ENCODE measurements around the gene JTB.

Gene JTB

DNA sequence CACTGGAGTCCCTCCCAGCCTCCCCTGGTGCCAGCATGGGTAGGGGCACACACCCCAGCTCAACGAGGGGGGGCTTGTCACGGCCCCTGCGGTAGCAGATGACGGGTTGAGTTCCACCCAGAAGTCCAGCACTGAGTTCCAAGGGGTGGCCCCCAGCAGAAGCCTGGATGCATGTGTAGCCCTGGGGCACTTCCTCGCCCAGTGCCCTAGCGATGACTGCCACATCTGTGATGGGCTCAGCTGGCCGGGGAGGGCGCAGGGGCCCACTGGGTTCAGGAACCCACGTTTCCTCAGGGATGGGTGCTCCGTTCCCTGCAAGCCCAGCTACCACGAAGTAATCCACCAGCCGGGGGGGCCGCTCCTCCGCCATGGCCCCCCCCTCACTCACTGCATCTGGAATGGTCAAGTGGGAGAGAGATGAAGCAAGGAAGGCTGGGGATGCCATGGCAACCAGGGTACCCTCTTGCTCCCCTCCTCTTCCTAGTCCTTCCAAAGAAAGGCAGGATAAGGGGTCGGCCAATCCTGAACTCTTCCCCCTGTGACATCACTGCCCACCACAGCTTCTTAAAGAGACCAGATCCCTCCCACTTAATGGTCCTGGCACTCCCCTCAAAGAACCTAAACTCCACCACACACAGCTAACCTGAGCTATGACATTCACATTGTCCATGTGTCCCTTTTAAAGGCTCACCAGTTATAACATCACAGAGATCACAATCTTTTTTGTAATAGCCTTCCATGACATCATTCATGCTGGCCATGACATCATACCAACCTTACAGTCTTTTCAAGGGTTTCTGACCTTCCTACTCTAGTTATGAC lies 33.3 kb downstream of the JTB start:
- no peak overlapping the region for H3K4ac ChIP-seq (ENCODE audit: low read depth, low read length)
- H3K36me3 ChIP-seq (ENCODE audit: control insufficient read depth in 1 of 2, insufficient read depth in 2 of 2, low read length in 2 of 2), result peaks cover 54 to 59% of the 10 kb centered on the region in 2 experiments
- peaks cover 9% of the 10 kb centered on the region for H3K79me1 ChIP-seq (ENCODE audit: low read length)
- H3K4me1 ChIP-seq (ENCODE audit: control insufficient read depth in 1 of 2, insufficient read depth in 2 of 2, low read length in 2 of 2), result peaks cover 4 to 9% of the 10 kb centered on the region in 2 experiments
- H3K4me2 ChIP-seq (ENCODE audit: low read length), result no peak overlapping the region
- no peak overlapping the region for H3K27ac ChIP-seq (ENCODE audit: low read depth, low read length)
- H2AFZ ChIP-seq (ENCODE audit: insufficient read depth, low read length, poor library complexity), result no peak overlapping the region
- no peak overlapping the region for H3K9ac ChIP-seq (ENCODE audit: low read length)
- no peaks in the 10 kb centered on the region for H3K27me3 ChIP-seq (ENCODE audit: insufficient read depth, low read length)
- no peak overlapping the region for H3K14ac ChIP-seq (ENCODE audit: low read length)
- H4K8ac ChIP-seq (ENCODE audit: low read depth, low read length), result no peak overlapping the region
- no peak overlapping the region for H2BK12ac ChIP-seq (ENCODE audit: low read length)
- no peak overlapping the region for H4K12ac ChIP-seq (ENCODE audit: low read depth, low read length)
- peaks cover 10% of the 10 kb centered on the region for H3K79me2 ChIP-seq (ENCODE audit: control insufficient read depth, insufficient read depth, low read length, poor library complexity)
- H3K4me3 ChIP-seq (ENCODE audit: low read depth, low read length), result no peak overlapping the region
- peak in 1 of 2 donors; percentile 36 for DNase-seq
- H2BK120ac ChIP-seq (ENCODE audit: insufficient read depth, low read length, poor library complexity), result no peak overlapping the region
- no peak overlapping the region for H2AK5ac ChIP-seq (ENCODE audit: low read length)
- H3K18ac ChIP-seq (ENCODE audit: low read length), result no peak overlapping the region
- no peak overlapping the region for H3K23ac ChIP-seq (ENCODE audit: low read length)
- no CpG with 5 or more reads among the region's 15 CpGs for WGBS (ENCODE audit: extremely low coverage, insufficient coverage, insufficient read length)
- peaks cover 1% of the 10 kb centered on the region for H3K9me3 ChIP-seq (ENCODE audit: insufficient read depth, low read depth, low read length)
- H2BK5ac ChIP-seq (ENCODE audit: low read depth, low read length, poor library complexity), result no peak overlapping the region
- no peak overlapping the region for H4K91ac ChIP-seq (ENCODE audit: low read depth, low read length)

DNA sequence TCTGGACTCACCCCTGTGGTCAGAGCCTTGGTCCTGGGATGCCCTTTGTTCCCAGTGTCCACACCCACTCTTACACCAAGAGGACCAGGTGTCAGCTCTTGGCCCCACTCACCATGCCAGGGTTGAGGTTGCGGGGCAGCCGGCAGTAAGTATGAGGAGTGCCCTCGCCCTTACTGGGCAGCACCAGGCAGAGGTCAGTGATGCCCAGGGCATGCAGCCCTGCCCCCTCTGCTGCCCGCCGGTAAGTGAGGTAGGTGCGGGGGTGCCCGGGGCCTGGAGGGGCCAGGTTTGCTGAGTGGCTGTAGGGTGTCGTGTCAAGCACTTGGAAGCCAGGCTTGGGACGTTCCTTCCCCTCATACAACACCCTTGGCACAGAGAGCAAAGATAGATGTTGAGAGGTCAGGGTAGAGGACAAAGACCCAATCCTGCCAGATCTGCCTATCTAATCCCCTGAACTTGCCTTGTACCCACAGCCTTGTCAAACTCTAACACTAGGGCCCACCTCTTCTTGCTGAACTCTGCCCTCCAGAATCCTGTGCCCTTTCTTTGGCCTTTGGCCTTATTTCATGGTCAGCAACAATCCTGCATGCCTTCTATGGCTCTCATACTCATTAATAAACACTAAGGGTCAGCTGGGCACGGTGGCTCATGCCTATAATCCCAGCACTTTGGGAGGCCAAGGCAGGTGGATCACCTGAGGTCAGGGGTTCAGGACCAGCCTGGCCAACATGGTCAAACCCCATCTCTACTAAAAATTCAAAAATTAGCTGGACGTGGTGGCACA lies 34.5 kb downstream of the JTB start:
- Histone ChIP-seq H3K4ac (ENCODE audit: low read depth, low read length) (no peak overlapping the region), H3K79me1 (ENCODE audit: low read length) (peaks cover 9% of the 10 kb centered on the region), H2BK12ac (ENCODE audit: low read length) (no peak overlapping the region), H3K9ac (ENCODE audit: low read length) (no peak overlapping the region), H3K79me2 (ENCODE audit: control insufficient read depth, insufficient read depth, low read length, poor library complexity) (peaks cover 10% of the 10 kb centered on the region), H3K4me1 (ENCODE audit: control insufficient read depth in 1 of 2, insufficient read depth in 2 of 2, low read length in 2 of 2) (peaks cover 4 to 9% of the 10 kb centered on the region in 2 experiments), H3K9me3 (ENCODE audit: insufficient read depth, low read depth, low read length) (peaks cover 1% of the 10 kb centered on the region), H4K91ac (ENCODE audit: low read depth, low read length) (no peak overlapping the region), H2AFZ (ENCODE audit: insufficient read depth, low read length, poor library complexity) (no peak overlapping the region), H3K18ac (ENCODE audit: low read length) (no peak overlapping the region), H3K36me3 (ENCODE audit: control insufficient read depth in 1 of 2, insufficient read depth in 2 of 2, low read length in 2 of 2) (peaks cover 45 to 52% of the 10 kb centered on the region in 2 experiments), H3K23ac (ENCODE audit: low read length) (no peak overlapping the region), H3K4me2 (ENCODE audit: low read length) (no peak overlapping the region), H2BK120ac (ENCODE audit: insufficient read depth, low read length, poor library complexity) (no peak overlapping the region), H3K4me3 (ENCODE audit: low read depth, low read length) (peak overlapping the region; percentile 42), H3K27me3 (ENCODE audit: insufficient read depth, low read length) (no peaks in the 10 kb centered on the region), H3K14ac (ENCODE audit: low read length) (no peak overlapping the region), H2AK5ac (ENCODE audit: low read length) (no peak overlapping the region), H4K12ac (ENCODE audit: low read depth, low read length) (no peak overlapping the region), H4K8ac (ENCODE audit: low read depth, low read length) (no peak overlapping the region), H3K27ac (ENCODE audit: low read depth, low read length) (no peak overlapping the region), H2BK5ac (ENCODE audit: low read depth, low read length, poor library complexity) (no peak overlapping the region)
- WGBS (ENCODE audit: extremely low coverage, insufficient coverage, insufficient read length), result no CpG with 5 or more reads among the region's 11 CpGs
- DNase-seq, result no peak

DNA sequence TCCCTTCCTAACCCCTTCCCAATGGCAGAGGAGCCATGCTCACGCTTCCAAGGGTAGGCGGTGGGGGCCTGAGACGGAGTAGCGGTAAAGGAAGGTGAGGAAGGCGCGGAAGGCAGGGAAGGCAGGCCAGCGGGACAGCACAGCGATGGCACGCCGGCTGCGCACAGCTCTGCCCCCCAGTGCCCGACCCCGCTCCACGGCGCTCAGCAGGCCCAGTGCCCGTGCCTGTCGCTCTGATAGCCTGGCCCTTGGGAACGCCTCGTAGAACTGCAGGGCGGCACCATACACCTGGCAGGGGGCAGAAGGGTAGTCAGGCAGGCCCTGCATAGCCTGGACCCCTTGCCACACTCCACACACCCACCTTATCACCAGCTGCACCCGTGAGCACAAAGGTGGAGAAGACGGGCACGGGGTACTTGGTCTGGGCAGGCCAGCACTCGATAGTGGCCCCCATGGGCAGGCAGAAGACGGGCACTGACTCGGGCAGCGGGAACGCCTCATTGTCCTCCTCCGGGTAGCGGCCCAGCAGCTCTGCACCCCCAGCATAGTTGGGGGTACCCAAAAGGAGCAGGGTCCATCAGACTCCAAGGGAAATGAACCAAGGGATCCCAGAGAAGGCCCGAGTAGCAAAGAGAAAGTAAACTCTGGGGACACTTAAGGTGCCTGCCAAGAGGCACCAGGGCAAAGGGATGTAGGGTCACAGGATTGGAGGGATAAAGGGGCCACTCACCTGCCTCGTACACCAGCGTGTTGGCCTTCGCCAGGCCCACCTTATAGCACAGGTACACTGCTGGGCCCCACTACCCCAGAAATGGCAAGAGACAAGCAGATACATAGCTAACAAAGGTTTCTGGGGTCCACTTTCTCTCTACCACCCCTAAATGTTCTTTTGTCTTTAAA lies 35.4 kb downstream of the JTB start:
- H3K27ac ChIP-seq (ENCODE audit: low read depth, low read length), result no peak overlapping the region
- peaks cover 46 to 54% of the 10 kb centered on the region in 2 experiments for H3K36me3 ChIP-seq (ENCODE audit: control insufficient read depth in 1 of 2, insufficient read depth in 2 of 2, low read length in 2 of 2)
- no peak overlapping the region for H2BK12ac ChIP-seq (ENCODE audit: low read length)
- H2AK5ac ChIP-seq (ENCODE audit: low read length), result no peak overlapping the region
- H3K9ac ChIP-seq (ENCODE audit: low read length), result no peak overlapping the region
- no peak overlapping the region for H3K18ac ChIP-seq (ENCODE audit: low read length)
- no peak overlapping the region for H2BK5ac ChIP-seq (ENCODE audit: low read depth, low read length, poor library complexity)
- no peak overlapping the region for H3K23ac ChIP-seq (ENCODE audit: low read length)
- no CpG with 5 or more reads among the region's 34 CpGs for whole genome bisulfite sequencing (ENCODE audit: extremely low coverage, insufficient coverage, insufficient read length)
- no peak overlapping the region for H2AFZ ChIP-seq (ENCODE audit: insufficient read depth, low read length, poor library complexity)
- H4K8ac ChIP-seq (ENCODE audit: low read depth, low read length), result no peak overlapping the region
- H3K4me1 ChIP-seq (ENCODE audit: control insufficient read depth in 1 of 2, insufficient read depth in 2 of 2, low read length in 2 of 2), result peaks cover 4 to 9% of the 10 kb centered on the region in 2 experiments
- H2BK120ac ChIP-seq (ENCODE audit: insufficient read depth, low read length, poor library complexity), result no peak overlapping the region
- no peak overlapping the region for H4K12ac ChIP-seq (ENCODE audit: low read depth, low read length)
- no peak overlapping the region for H3K4ac ChIP-seq (ENCODE audit: low read depth, low read length)
- H4K91ac ChIP-seq (ENCODE audit: low read depth, low read length), result no peak overlapping the region
- H3K79me1 ChIP-seq (ENCODE audit: low read length), result peaks cover 9% of the 10 kb centered on the region
- H3K27me3 ChIP-seq (ENCODE audit: insufficient read depth, low read length), result no peaks in the 10 kb centered on the region
- H3K4me3 ChIP-seq (ENCODE audit: low read depth, low read length), result no peak overlapping the region
- H3K9me3 ChIP-seq (ENCODE audit: insufficient read depth, low read depth, low read length), result peaks cover 1% of the 10 kb centered on the region
- no peak overlapping the region for H3K4me2 ChIP-seq (ENCODE audit: low read length)
- DNase-seq, result no peak
- H3K14ac ChIP-seq (ENCODE audit: low read length), result no peak overlapping the region
- H3K79me2 ChIP-seq (ENCODE audit: control insufficient read depth, insufficient read depth, low read length, poor library complexity), result peaks cover 10% of the 10 kb centered on the region

DNA sequence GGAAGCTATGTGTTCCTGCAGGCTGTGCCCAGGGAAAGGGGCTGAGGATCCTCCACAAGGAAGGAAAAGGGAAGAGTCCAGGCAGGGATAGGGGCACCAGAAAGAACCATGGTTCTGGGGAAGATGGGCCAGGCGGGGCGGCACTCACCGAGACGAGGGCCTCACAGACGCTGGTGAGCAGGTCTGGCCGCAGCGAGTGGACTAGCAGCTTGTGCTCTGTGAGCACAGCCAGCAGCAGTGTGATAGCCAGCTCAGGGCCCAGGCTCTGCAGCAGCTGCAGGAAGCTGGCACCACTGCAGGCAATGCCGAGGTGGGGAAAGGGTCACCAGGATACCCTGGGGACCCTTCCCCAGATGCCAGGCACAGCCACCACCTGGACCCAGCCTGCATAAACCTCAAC lies 36.7 kb downstream of the JTB start:
- no peak for DNase-seq
- WGBS (ENCODE audit: extremely low coverage, insufficient coverage, insufficient read length), result no CpG with 5 or more reads among the region's 8 CpGs
- H3K27ac ChIP-seq (ENCODE audit: low read depth, low read length), result no peak overlapping the region

More for the DNA sequence above, 36.7 kb downstream of the JTB start:
- Histone ChIP-seq H3K36me3 (ENCODE audit: control insufficient read depth in 1 of 2, insufficient read depth in 2 of 2, low read length in 2 of 2) (peaks cover 59 to 66% of the 10 kb centered on the region in 2 experiments), H3K79me1 (ENCODE audit: low read length) (peaks cover 2% of the 10 kb centered on the region), H3K9me3 (ENCODE audit: insufficient read depth, low read depth, low read length) (peaks cover 2% of the 10 kb centered on the region), H2BK120ac (ENCODE audit: insufficient read depth, low read length, poor library complexity) (no peak overlapping the region), H2AK5ac (ENCODE audit: low read length) (no peak overlapping the region), H4K91ac (ENCODE audit: low read depth, low read length) (no peak overlapping the region), H3K4me3 (ENCODE audit: low read depth, low read length) (no peak overlapping the region), H3K27me3 (ENCODE audit: insufficient read depth, low read length) (no peaks in the 10 kb centered on the region), H3K9ac (ENCODE audit: low read length) (no peak overlapping the region), H3K4ac (ENCODE audit: low read depth, low read length) (no peak overlapping the region), H2BK12ac (ENCODE audit: low read length) (no peak overlapping the region), H2AFZ (ENCODE audit: insufficient read depth, low read length, poor library complexity) (no peak overlapping the region), H4K8ac (ENCODE audit: low read depth, low read length) (no peak overlapping the region), H4K12ac (ENCODE audit: low read depth, low read length) (no peak overlapping the region), H3K14ac (ENCODE audit: low read length) (no peak overlapping the region), H3K18ac (ENCODE audit: low read length) (no peak overlapping the region), H3K23ac (ENCODE audit: low read length) (no peak overlapping the region), H3K79me2 (ENCODE audit: control insufficient read depth, insufficient read depth, low read length, poor library complexity) (peaks cover 4% of the 10 kb centered on the region), H3K4me1 (ENCODE audit: control insufficient read depth in 1 of 2, insufficient read depth in 2 of 2, low read length in 2 of 2) (peaks cover 4 to 9% of the 10 kb centered on the region in 2 experiments), H3K4me2 (ENCODE audit: low read length) (no peak overlapping the region), H2BK5ac (ENCODE audit: low read depth, low read length, poor library complexity) (no peak overlapping the region)

All from trophoblast cell (in vitro differentiated cells and primary cell).